ENCODE measurements around the gene NUP62.

GRCh38 chr19:49933643-49934042 lies 4.3 kb upstream of the NUP62 start:
- TF ChIP-seq SP1 (IDR thresholded peaks at IDR 0.05; ENCODE audit: low read depth) (no peak), RAD21 (IDR thresholded peaks at IDR 0.05; ENCODE audit: low read depth) (no peak), EZH2 (IDR thresholded peaks at IDR 0.05) (no peak), SIN3A (IDR thresholded peaks at IDR 0.05; ENCODE audit: low read depth) (no peak), POLR2A (IDR thresholded peaks at IDR 0.05; ENCODE audit: borderline replicate concordance, extremely low read depth, insufficient read depth, insufficient read length) (no peak), CBX3 (IDR thresholded peaks at IDR 0.05; ENCODE audit: low read depth) (no peak), CEBPB (IDR thresholded peaks at IDR 0.05; ENCODE audit: low read depth) (no peak), EZH2phosphoT487 (IDR thresholded peaks at IDR 0.05; ENCODE audit: borderline replicate concordance) (no peak)
- TF ChIP-seq, protein P1, sequence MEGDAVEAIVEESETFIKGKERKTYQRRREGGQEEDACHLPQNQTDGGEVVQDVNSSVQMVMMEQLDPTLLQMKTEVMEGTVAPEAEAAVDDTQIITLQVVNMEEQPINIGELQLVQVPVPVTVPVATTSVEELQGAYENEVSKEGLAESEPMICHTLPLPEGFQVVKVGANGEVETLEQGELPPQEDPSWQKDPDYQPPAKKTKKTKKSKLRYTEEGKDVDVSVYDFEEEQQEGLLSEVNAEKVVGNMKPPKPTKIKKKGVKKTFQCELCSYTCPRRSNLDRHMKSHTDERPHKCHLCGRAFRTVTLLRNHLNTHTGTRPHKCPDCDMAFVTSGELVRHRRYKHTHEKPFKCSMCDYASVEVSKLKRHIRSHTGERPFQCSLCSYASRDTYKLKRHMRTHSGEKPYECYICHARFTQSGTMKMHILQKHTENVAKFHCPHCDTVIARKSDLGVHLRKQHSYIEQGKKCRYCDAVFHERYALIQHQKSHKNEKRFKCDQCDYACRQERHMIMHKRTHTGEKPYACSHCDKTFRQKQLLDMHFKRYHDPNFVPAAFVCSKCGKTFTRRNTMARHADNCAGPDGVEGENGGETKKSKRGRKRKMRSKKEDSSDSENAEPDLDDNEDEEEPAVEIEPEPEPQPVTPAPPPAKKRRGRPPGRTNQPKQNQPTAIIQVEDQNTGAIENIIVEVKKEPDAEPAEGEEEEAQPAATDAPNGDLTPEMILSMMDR (IDR thresholded peaks at IDR 0.05 in 2 of 3, conservative IDR thresholded peaks at IDR 0.05 in 1 of 3; ENCODE audit: borderline replicate concordance in 1 of 3, insufficient read depth in 1 of 3, low read depth in 2 of 3, low read length in 2 of 3) = no peak
